Activated naive CD8-positive, alpha-beta T cell treated with anti-CD3 and anti-CD28 coated beads for 36 hours (primary cell): ENCODE measurements around the gene NCS1. TPM values are rescaled to one million over a fixed set of nuclear protein-coding genes. Genes with fewer than 3 reads are reported as not detected.
"Not testable (repeated sequence)": the region's sequence is repeated elsewhere in the genome, so short reads cannot be mapped to it uniquely, and the experiment has no call there.

ENCODE experiments used
- DNase-seq: peaks from one replicate; pipeline ENCODE4 v3.0.0; 2021
- H3K27ac Mint-ChIP-seq: one replicate; pipeline ENCODE4 v1.8.0; 2022; ENCODE audit warnings: mild to moderate bottlenecking, moderate library complexity, mixed read lengths
- H3K27me3 Mint-ChIP-seq: one replicate; pipeline ENCODE4 v1.8.0; 2022; ENCODE audit warnings: mild to moderate bottlenecking, mixed read lengths
- H3K36me3 Mint-ChIP-seq: one replicate; pipeline ENCODE4 v1.8.0; 2021; ENCODE audit warnings: mild to moderate bottlenecking, mixed read lengths
- H3K4me1 Mint-ChIP-seq: one replicate; pipeline ENCODE4 v1.8.0; 2021; ENCODE audit warnings: mixed read lengths
- H3K4me3 Mint-ChIP-seq: one replicate; pipeline ENCODE4 v1.8.0; 2022; ENCODE audit warnings: mild to moderate bottlenecking, moderate library complexity, mixed read lengths
- H3K9me3 Mint-ChIP-seq: one replicate; pipeline ENCODE4 v1.8.0; 2022; ENCODE audit warnings: mixed read lengths
- total RNA-seq, 2 experiments: library from RNA; stranded (reverse); gene quantifications; one replicate each; pipeline ENCODE4 v1.2.3, GENCODE V29; 2021

Gene NCS1
- total RNA-seq, 2 experiments from 2014 or later, result 10.5 to 11.9 TPM

GRCh38 chr9:130256644-130257043, 84.4 kb downstream of the NCS1 start:
- no peaks in the 10 kb centered on the region for H3K4me1 Mint-ChIP-seq
- H3K27ac Mint-ChIP-seq, result no peak overlapping the region
- no peaks in the 10 kb centered on the region for H3K9me3 Mint-ChIP-seq
- H3K36me3 Mint-ChIP-seq, result no peaks in the 10 kb centered on the region
- peaks cover 13% of the 10 kb centered on the region for H3K27me3 Mint-ChIP-seq
- no peak overlapping the region for H3K4me3 Mint-ChIP-seq
- DNase-seq, result no peak

- H3K36me3 Mint-ChIP-seq, H3K27ac Mint-ChIP-seq, H3K4me3 Mint-ChIP-seq, H3K9me3 Mint-ChIP-seq, H3K4me1 Mint-ChIP-seq, DNase-seq: not testable (repeated sequence)
- H3K27me3 Mint-ChIP-seq, result peaks cover 21% of the 10 kb centered on the region
These were observed 85.9 kb downstream of the NCS1 start for GRCh38 chr9:130258137-130258536.

GRCh38 chr9:130259044-130259443, 86.8 kb downstream of the NCS1 start:
- Mint-ChIP-seq H3K4me3 (no peak overlapping the region), H3K27me3 (peaks cover 30% of the 10 kb centered on the region), H3K9me3 (no peaks in the 10 kb centered on the region), H3K27ac (no peak overlapping the region), H3K36me3 (no peaks in the 10 kb centered on the region), H3K4me1 (no peaks in the 10 kb centered on the region)
- DNase-seq, result no peak

GRCh38 chr9:130260816-130261765, 88.9 kb downstream of the NCS1 start:
- no peaks in the 10 kb centered on the region for H3K9me3 Mint-ChIP-seq
- no peaks in the 10 kb centered on the region for H3K36me3 Mint-ChIP-seq
- DNase-seq, result no peak
- H3K4me3 Mint-ChIP-seq, result no peak overlapping the region
- no peak overlapping the region for H3K27ac Mint-ChIP-seq
- peaks cover 49% of the 10 kb centered on the region for H3K27me3 Mint-ChIP-seq
- no peaks in the 10 kb centered on the region for H3K4me1 Mint-ChIP-seq

- no peaks in the 10 kb centered on the region for H3K9me3 Mint-ChIP-seq
- no peak overlapping the region for H3K27ac Mint-ChIP-seq
- no peak for DNase-seq
- peaks cover 60% of the 10 kb centered on the region for H3K27me3 Mint-ChIP-seq
- H3K4me1 Mint-ChIP-seq, result no peaks in the 10 kb centered on the region
- H3K36me3 Mint-ChIP-seq, result no peaks in the 10 kb centered on the region
- no peak overlapping the region for H3K4me3 Mint-ChIP-seq
These were observed 90.0 kb downstream of the NCS1 start for GRCh38 chr9:130262061-130262745.

- Mint-ChIP-seq H3K27ac (no peak overlapping the region), H3K4me3 (no peak overlapping the region), H3K27me3 (peaks cover 66% of the 10 kb centered on the region), H3K4me1 (no peaks in the 10 kb centered on the region), H3K36me3 (no peaks in the 10 kb centered on the region), H3K9me3 (no peaks in the 10 kb centered on the region)
- DNase-seq, result no peak
These were observed 90.6 kb downstream of the NCS1 start for GRCh38 chr9:130262771-130263170.

GRCh38 chr9:130263601-130264413, 91.6 kb downstream of the NCS1 start:
- DNase-seq, result no peak
- Mint-ChIP-seq H3K27me3 (peaks cover 72% of the 10 kb centered on the region), H3K36me3 (no peaks in the 10 kb centered on the region), H3K27ac (no peak overlapping the region), H3K9me3 (no peaks in the 10 kb centered on the region), H3K4me1 (no peaks in the 10 kb centered on the region), H3K4me3 (no peak overlapping the region)

GRCh38 chr9:130264414-130265350, 92.5 kb downstream of the NCS1 start:
- peaks cover 75% of the 10 kb centered on the region for H3K27me3 Mint-ChIP-seq
- no peaks in the 10 kb centered on the region for H3K4me1 Mint-ChIP-seq
- no peaks in the 10 kb centered on the region for H3K9me3 Mint-ChIP-seq
- DNase-seq, result no peak
- H3K27ac Mint-ChIP-seq, result no peak overlapping the region
- H3K36me3 Mint-ChIP-seq, result no peaks in the 10 kb centered on the region
- H3K4me3 Mint-ChIP-seq, result no peak overlapping the region

- Mint-ChIP-seq H3K27me3 (peaks cover 73% of the 10 kb centered on the region), H3K36me3 (no peaks in the 10 kb centered on the region), H3K4me1 (no peaks in the 10 kb centered on the region), H3K9me3 (no peaks in the 10 kb centered on the region), H3K4me3 (no peak within 1 kb of the TSS), H3K27ac (no peak within 1 kb of the TSS)
- DNase-seq, result peak; percentile 5
These were observed 93.4 kb downstream of the NCS1 start, which contains the start of gene HMCN2 for GRCh38 chr9:130265431-130266235. TSS of gene HMCN2 (plus strand) at chr9:130265760. CDS start at chr9:130265879, 119 bp downstream.

GRCh38 chr9:130266236-130267098, 94.3 kb downstream of the NCS1 start:
- no peaks in the 10 kb centered on the region for H3K9me3 Mint-ChIP-seq
- no peaks in the 10 kb centered on the region for H3K36me3 Mint-ChIP-seq
- H3K4me1 Mint-ChIP-seq, result no peaks in the 10 kb centered on the region
- H3K27ac Mint-ChIP-seq, result no peak overlapping the region
- peaks cover 82% of the 10 kb centered on the region for H3K27me3 Mint-ChIP-seq
- no peak overlapping the region for H3K4me3 Mint-ChIP-seq
- DNase-seq, result no peak

GRCh38 chr9:130267930-130268329, 95.7 kb downstream of the NCS1 start:
- DNase-seq, result no peak
- peaks cover 78% of the 10 kb centered on the region for H3K27me3 Mint-ChIP-seq
- H3K9me3 Mint-ChIP-seq, result no peaks in the 10 kb centered on the region
- H3K4me3 Mint-ChIP-seq, result no peak overlapping the region
- H3K27ac Mint-ChIP-seq, result no peak overlapping the region
- H3K36me3 Mint-ChIP-seq, result no peaks in the 10 kb centered on the region
- no peaks in the 10 kb centered on the region for H3K4me1 Mint-ChIP-seq

- Mint-ChIP-seq H3K9me3 (no peaks in the 10 kb centered on the region), H3K4me3 (no peak overlapping the region), H3K27ac (no peak overlapping the region), H3K4me1 (no peaks in the 10 kb centered on the region), H3K27me3 (peaks cover 71% of the 10 kb centered on the region), H3K36me3 (no peaks in the 10 kb centered on the region)
- DNase-seq, result no peak
These were observed 96.5 kb downstream of the NCS1 start for GRCh38 chr9:130268521-130269211.
